ENCODE results near the gene DUSP1. TPM values are rescaled to one million over a fixed set of nuclear protein-coding genes. Genes with fewer than 3 reads are reported as not detected.

Gene DUSP1
- total RNA-seq (38.7 and 49.4 TPM in 2 replicates), polyA plus RNA-seq (27.1 and 32.2 TPM in 2 replicates)

- peak within 1 kb of the TSS; percentile 96 for H3K27ac ChIP-seq
- peak; percentile 99 to 100 for DNase-seq (ENCODE audit: low read depth in 1 of 2, low spot score in 1 of 2)
- H3K36me3 ChIP-seq = peaks cover 18% of the 10 kb centered on the region
- peaks cover 19% of the 10 kb centered on the region for H3K4me1 ChIP-seq (ENCODE audit: low read depth)
- TF ChIP-seq CTCF (IDR thresholded peaks at IDR 0.05; ENCODE audit: low read depth, low read length) = peak; percentile 22
- no peaks in the 10 kb centered on the region for H3K9me3 ChIP-seq (ENCODE audit: low read depth)
- H3K27me3 ChIP-seq = no peaks in the 10 kb centered on the region
- H3K4me3 ChIP-seq = peak within 1 kb of the TSS; percentile 66
These were observed at the start of gene DUSP1 for GRCh38 chr5:172770675-172771438. DUSP1 (minus strand) TSS chr5:172771195; CDS start chr5:172770952, 243 bp downstream.

GRCh38 chr5:172820046-172820767, 49.2 kb upstream of the DUSP1 start:
- Histone ChIP-seq H3K9me3 (ENCODE audit: low read depth) (no peaks in the 10 kb centered on the region), H3K36me3 (no peaks in the 10 kb centered on the region), H3K4me3 (no peak overlapping the region), H3K27ac (no peak overlapping the region), H3K27me3 (no peaks in the 10 kb centered on the region), H3K4me1 (ENCODE audit: low read depth) (no peaks in the 10 kb centered on the region)
- no peak for TF ChIP-seq CTCF (IDR thresholded peaks at IDR 0.05; ENCODE audit: low read depth, low read length)
- DNase-seq (ENCODE audit: low read depth in 1 of 2, low spot score in 1 of 2) = peak in 1 of 2 donors; percentile 81

GRCh38 chr5:172819569-172819968, 48.6 kb upstream of the DUSP1 start:
- Histone ChIP-seq H3K27me3 (no peaks in the 10 kb centered on the region), H3K36me3 (no peaks in the 10 kb centered on the region), H3K9me3 (ENCODE audit: low read depth) (no peaks in the 10 kb centered on the region), H3K4me1 (ENCODE audit: low read depth) (no peaks in the 10 kb centered on the region), H3K27ac (no peak overlapping the region), H3K4me3 (no peak overlapping the region)
- DNase-seq (ENCODE audit: low read depth in 1 of 2, low spot score in 1 of 2) = no peak
- no peak for TF ChIP-seq CTCF (IDR thresholded peaks at IDR 0.05; ENCODE audit: low read depth, low read length)

- no peak for TF ChIP-seq CTCF (IDR thresholded peaks at IDR 0.05; ENCODE audit: low read depth, low read length)
- no peak for DNase-seq (ENCODE audit: low read depth in 1 of 2, low spot score in 1 of 2)
- no peak overlapping the region for H3K27ac ChIP-seq
These were observed 47.1 kb upstream of the DUSP1 start for GRCh38 chr5:172818081-172818480.

GRCh38 chr5:172817664-172818063, 46.7 kb upstream of the DUSP1 start:
- Histone ChIP-seq H3K27ac (no peak overlapping the region), H3K27me3 (no peaks in the 10 kb centered on the region), H3K4me3 (no peak overlapping the region), H3K9me3 (ENCODE audit: low read depth) (no peaks in the 10 kb centered on the region), H3K4me1 (ENCODE audit: low read depth) (no peaks in the 10 kb centered on the region), H3K36me3 (no peaks in the 10 kb centered on the region)
- DNase-seq (ENCODE audit: low read depth in 1 of 2, low spot score in 1 of 2) = no peak
- TF ChIP-seq CTCF (IDR thresholded peaks at IDR 0.05; ENCODE audit: low read depth, low read length) = no peak

More at GRCh38 chr5:172818081-172818480, 47.1 kb upstream of the DUSP1 start:
- H3K9me3 ChIP-seq (ENCODE audit: low read depth) = no peaks in the 10 kb centered on the region
- no peaks in the 10 kb centered on the region for H3K36me3 ChIP-seq
- no peaks in the 10 kb centered on the region for H3K27me3 ChIP-seq
- no peak overlapping the region for H3K4me3 ChIP-seq
- no peaks in the 10 kb centered on the region for H3K4me1 ChIP-seq (ENCODE audit: low read depth)

Data from cardiac muscle cell (in vitro differentiated cells and primary cell).